Esophagus squamous epithelium (tissue), 4 donors: ENCODE data around the gene SLC1A2.

ENCODE experiments used
- CTCF ChIP-seq, 6 experiments: fragments of 450-650 bp in 4 of 6; fragments of 200-600 bp in 2 of 6; sonication (generic) in 2 of 6; IDR thresholded peaks; one replicate each; pipeline ENCODE4 v1.5.1; 2016 to 2019; ENCODE audit warnings: antibody characterized with exemption in 6 of 6, mild to moderate bottlenecking in 4 of 6, moderate library complexity in 4 of 6
- POLR2A ChIP-seq, 4 donors: fragments of 450-650 bp; IDR thresholded peaks; one replicate each; pipeline ENCODE4 v1.6.1; 2017; ENCODE audit warnings: antibody characterized with exemption in 4 of 4, mild to moderate bottlenecking in 4 of 4, moderate library complexity in 3 of 4

DNA sequence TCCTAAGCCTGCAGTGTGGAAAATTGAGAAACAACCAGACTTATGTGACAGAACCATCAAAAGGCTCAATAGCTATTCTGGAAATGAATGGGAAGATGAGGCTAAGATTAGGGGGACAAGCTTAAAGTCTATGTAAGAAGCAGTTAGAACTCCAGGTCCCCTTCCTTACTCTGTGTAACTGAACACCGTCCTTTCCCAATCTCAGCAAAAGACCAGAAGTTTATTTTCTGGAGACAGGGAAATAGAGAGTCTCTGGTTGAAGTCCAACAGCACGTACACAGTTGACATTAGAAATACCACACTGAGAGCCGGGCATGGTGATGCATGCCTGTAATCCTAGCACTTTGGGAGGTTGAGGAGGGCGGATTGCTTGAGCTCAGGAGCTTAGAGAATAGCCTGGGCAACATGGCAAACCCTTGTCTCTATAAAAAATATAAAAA lies 186.4 kb downstream of the SLC1A2 start:
- no peak for TF ChIP-seq CTCF (IDR thresholded peaks at IDR 0.05)
- no peak for TF ChIP-seq POLR2A (IDR thresholded peaks at IDR 0.05)
